Fibroblast of skin of back (primary cell): ENCODE data around the gene HPD.
A peak's percentile ranks its signal among the peaks of the same experiment; 100 is the strongest.

Experiments
- DNase-seq: peaks from one replicate; pipeline ENCODE4 v3.0.0-alpha.2; 2013

Gene HPD

GRCh38 chr12:121810234-121810817 lies 48.3 kb downstream of the HPD start:
- DNase-seq = no peak

GRCh38 chr12:121809712-121810116 lies 48.9 kb downstream of the HPD start:
- no peak for DNase-seq

GRCh38 chr12:121808623-121809022 lies 50.0 kb downstream of the HPD start:
- DNase-seq = no peak

- no peak for DNase-seq
Measured at GRCh38 chr12:121807642-121808347, 50.9 kb downstream of the HPD start.

DNA sequence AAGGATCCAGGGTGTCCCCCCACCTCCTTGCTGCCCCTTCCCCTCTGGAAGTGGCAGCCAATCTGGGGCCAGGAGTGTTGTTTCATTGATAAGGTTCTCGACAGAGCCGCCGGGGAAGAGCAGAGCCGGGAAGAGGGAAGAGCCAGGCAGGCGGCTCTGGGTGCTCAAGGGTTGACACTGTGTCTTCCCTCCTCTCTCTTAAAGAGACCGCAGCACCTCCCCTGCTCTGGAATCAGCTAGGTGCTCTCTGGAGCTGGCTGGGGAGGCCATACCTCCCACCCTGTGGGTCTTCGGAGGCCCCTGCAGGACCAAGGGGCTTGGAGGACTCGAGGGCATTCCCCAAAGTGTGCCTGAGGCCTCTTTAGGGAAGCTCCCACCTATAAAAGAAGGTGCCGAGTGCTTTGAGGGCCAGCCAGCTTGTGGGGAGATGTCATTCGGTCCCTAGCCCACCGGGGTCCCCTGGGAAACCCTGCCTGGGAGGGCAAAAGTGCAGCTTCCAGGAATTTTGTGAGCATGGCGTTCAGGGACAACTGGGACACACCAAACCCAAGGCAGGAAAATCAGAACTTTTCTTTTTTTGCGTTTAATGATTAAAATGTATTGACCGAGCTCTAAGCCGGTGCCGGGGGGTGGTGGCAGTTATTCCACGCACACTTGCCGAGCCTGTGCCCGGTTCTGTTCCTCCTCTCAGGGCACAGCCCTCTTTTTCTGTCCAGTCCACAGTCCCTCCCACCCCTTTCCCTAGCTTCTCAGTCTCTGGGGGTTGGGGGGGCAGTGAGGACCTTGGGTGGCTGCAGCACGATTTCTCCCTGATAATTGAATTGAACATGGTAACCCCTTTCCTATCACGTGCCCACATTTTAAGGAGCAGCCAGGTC lies 51.9 kb downstream of the HPD start:
- peak; percentile 40 for DNase-seq

DNA sequence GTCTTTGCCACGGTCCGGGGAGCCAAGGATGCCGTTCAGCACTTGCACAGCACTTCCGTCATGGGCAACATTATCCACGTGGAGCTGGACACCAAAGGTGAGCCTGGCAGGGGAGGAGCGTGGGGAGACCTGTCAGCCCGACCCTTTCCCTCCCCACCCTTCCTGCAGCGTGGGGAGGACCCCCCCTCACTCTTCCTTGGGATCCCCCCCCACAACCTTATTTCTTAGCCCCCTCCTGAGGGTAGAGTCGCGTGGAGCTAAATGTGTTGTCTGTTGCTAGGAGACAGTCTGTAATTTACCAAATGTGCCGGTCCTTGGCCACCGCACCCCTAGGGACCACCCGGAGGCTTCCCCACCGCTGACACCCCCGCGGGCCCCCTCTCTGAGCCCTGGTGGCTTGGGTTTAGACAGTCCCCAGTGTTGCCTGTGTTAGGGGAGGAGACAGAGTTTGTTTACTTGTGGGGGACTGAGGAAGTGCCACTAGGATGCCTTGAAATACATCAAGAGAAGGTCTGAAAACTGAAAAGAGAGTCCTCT lies 52.6 kb downstream of the HPD start:
- no peak for DNase-seq

- DNase-seq = peak; percentile 46
Measured at GRCh38 chr12:121805171-121806008, 53.3 kb downstream of the HPD start.

- DNase-seq = peak; percentile 38
Measured at GRCh38 chr12:121804417-121805111, 54.1 kb downstream of the HPD start.

GRCh38 chr12:121803861-121804416 lies 54.7 kb downstream of the HPD start, which contains the start of gene SETD1B:
SETD1B (plus strand) TSS chr12:121804009; CDS start chr12:121804738, 729 bp downstream.
- DNase-seq = peak; percentile 69

DNA sequence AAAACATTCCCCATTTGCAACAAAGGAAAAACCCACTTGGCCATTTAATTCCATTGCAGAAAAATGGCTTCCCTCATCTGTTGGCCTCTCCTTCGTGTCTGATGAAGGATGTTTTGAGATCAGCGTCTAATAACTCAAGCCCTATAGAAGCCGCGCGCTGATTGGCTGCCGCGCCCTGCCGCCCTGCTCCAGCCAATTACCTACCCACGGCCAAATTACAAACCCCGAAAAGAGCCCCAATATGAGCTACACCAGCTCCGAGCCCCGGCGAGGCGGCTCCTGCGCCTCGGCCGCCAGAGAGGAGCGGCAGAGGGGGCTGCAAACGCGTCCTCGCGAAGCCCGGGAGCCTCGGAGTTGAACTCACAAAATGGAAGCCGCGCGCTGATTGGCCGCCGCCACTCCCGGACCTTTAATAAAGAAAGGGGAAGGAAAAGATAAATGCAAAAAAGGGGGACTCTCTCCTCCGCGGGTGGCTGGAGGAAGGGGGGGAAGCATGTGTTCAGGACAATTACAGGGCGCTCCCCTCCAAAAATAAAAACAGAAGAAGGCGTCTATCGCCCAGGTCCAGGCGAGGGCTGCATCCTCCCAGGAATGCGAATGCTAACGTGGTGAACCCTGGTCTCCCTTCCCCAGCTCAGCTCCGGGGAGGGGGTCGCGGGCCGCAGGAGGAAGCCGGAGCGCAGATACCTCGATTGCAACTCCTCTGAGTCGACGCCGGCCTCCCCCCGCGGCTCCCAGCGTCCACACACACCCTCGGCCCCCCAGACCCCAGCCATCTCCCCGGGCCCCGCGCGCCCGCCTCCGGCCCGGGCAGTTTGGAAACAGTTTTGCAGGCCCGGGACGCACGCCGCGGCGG lies 55.6 kb downstream of the HPD start:
- peak; percentile 94 for DNase-seq

- no peak for DNase-seq
Measured at GRCh38 chr12:121802485-121802842, 56.2 kb downstream of the HPD start.

- peak; percentile 59 for DNase-seq
Measured at GRCh38 chr12:121801595-121802484, 56.8 kb downstream of the HPD start.

DNA sequence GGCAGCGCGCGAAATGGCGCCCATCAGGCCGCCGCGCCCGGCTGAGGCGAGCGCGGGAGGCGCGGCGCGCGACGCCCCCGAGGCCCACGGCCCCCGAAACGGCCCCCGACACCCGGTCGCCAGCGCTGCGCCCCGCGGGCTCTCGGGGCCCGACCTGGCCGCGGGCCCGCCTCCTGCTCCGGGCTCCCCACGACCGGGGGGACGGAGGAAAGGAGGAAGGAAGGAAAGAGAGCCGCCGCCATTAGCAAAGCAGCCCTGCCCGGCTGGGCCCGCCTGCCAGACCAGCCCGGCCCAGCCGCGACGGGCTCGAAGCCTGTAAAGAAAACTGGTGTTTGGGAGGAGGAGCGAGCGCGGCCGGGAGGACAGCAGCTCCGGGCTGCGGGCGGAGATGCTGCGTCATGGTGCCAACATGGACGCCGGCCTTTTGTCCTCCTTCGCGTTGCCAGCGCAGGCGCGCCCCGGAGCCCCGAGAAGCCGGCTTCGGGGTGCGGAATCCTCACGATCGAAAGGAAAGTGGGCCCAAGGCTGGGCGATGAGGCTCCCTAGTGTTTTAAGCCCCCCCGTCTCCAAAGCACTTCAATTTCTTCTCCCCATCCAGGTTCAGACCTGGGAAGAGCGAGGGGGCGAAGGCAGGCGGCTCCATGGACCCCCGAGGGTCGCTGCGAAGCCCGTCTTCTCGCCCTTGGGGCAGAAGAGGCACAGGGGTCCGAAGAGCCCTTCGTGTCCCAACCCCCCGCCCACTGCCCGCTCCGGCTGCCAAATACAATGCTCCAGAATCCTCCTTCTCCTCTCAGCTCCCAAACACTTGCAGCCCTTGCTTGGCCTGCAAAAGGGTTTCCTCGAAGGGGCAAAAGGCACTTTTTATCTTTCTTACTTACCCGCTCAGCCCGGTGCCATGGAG lies 57.7 kb downstream of the HPD start:
- DNase-seq = peak; percentile 86

DNA sequence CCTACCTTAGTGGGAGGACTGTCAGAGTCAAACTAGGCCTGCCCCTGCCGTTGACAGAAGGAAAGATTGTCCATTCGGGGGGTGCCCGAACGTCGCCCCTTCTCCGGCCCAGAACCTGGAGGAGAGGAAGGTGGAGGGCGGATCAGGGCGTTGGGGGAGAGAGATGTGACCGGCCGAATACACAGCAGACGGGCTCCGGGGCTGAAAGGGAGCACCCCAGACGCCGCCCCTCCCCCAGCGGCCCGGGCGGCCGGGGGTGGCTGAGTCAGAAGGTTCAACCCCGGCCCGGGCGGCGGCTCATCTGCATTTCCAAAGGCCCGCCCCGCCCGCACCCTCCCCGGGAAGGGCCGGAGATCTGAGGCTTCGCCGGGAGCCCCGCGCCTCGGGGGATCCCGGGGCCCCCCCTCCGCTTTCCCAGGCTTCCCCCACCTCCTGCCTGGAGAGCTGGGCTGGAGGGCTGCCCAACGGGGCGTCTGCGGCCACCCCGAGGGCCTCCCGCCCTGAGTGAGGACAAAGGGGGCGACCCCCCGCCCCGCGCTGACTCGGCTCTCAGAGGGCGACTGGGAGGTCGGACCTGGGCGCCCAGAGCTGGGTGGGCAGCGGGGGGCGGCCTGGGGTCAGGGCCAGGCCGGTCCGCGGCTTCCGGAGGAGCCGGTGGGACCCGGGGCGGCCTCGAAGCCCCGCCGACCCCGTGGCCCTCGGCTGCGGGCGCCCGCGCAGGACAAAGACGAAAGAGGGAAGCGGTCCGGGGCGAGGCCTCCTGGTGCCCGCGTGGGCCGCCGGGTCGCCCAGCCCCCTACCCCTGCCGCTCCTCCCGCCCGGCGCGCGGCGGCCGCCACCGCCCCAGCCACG lies 58.6 kb downstream of the HPD start:
- peak; percentile 95 for DNase-seq

DNA sequence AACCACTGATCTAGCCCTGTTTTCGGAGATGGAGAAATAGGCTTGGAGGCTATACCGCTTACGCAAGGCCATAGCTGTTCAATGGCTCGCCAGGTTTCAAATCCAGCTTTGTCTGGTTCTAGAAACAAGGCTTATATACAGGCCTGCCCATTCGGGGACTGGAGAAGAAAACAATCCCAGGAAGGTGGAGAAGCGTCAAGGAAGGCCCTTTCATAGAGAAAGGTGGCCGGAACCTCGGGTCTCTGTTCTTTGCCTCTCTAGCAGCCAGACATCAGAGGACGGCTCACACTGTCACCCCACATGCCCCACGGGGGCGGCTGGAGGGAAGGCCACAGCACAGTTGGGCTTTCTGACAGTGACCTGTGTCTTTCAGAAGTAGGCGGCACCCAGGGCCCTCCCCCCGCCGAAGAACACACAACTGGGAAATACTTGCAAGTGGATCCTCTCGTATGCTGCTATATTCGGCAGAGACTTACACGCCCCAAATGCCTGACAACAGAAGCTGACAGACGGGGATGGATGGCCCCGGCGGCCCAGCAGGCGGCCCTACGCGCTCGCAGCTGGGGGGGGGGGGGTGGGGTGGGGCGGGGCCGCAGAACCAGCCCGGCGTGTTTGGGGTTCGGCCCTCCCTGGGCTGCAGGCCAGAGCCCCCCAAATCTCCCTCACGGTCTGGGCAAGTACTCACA lies 59.4 kb downstream of the HPD start:
- DNase-seq = peak; percentile 91

DNA sequence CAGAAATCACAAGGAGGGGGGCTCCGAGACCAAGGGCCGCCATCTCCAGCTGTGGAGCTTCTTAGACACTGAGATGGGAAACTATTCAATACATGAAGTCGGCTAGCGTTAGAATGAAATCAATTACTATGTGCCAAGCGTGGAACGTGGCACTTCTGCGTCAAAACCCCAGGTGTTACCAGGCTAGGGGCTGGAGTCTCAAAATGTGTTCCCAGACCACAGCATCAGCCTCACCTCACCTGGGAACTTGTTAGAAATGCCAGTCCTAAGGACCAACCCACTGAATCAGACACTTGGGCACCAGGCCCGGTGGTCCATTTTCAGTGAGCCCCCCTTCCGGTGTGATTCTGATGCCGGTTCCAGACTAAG lies 59.9 kb downstream of the HPD start:
- no peak for DNase-seq
